ENCODE results near the gene PARN.

The PARN gene

GRCh38 chr16:14569213-14569612 lies 60.8 kb downstream of the PARN start:
- no peak for ATAC-seq
- no peak for TF ChIP-seq ISL1 (CRISPR knock-in tag; IDR thresholded peaks at IDR 0.05)
- TF ChIP-seq ESRRG (CRISPR knock-in tag; IDR thresholded peaks at IDR 0.05) = no peak
- no peak for TF ChIP-seq OSR1 (CRISPR knock-in tag; IDR thresholded peaks at IDR 0.05)
- TF ChIP-seq RARB (CRISPR knock-in tag; IDR thresholded peaks at IDR 0.05) = no peak

GRCh38 chr16:14566599-14566998 lies 63.5 kb downstream of the PARN start:
- no peak for ATAC-seq
- TF ChIP-seq TCF4 (CRISPR knock-in tag; IDR thresholded peaks at IDR 0.05; ENCODE audit: borderline replicate concordance) (no peak), BACH2 (CRISPR knock-in tag; IDR thresholded peaks at IDR 0.05; ENCODE audit: borderline replicate concordance) (no peak)

GRCh38 chr16:14565688-14566025 lies 64.4 kb downstream of the PARN start:
- TF ChIP-seq ESRRG (CRISPR knock-in tag; IDR thresholded peaks at IDR 0.05) = no peak
- TF ChIP-seq GLIS3 (CRISPR knock-in tag; IDR thresholded peaks at IDR 0.05) = no peak
- TF ChIP-seq ZFP3 (CRISPR knock-in tag; IDR thresholded peaks at IDR 0.05) = no peak
- no peak for TF ChIP-seq TCF4 (CRISPR knock-in tag; IDR thresholded peaks at IDR 0.05; ENCODE audit: borderline replicate concordance)
- no peak for TF ChIP-seq ZFP30 (CRISPR knock-in tag; IDR thresholded peaks at IDR 0.05)
- TF ChIP-seq ZNF565 (CRISPR knock-in tag; conservative IDR thresholded peaks at IDR 0.05; ENCODE audit: low read depth) = no peak
- TF ChIP-seq ZC3H10 (CRISPR knock-in tag; IDR thresholded peaks at IDR 0.05) = no peak
- no peak for TF ChIP-seq SNAI2 (CRISPR knock-in tag; IDR thresholded peaks at IDR 0.05)
- no peak for TF ChIP-seq OSR1 (CRISPR knock-in tag; IDR thresholded peaks at IDR 0.05)
- TF ChIP-seq TSHZ2 (CRISPR knock-in tag; IDR thresholded peaks at IDR 0.05) = no peak
- TF ChIP-seq ZNF70 (CRISPR knock-in tag; IDR thresholded peaks at IDR 0.05) = no peak
- ATAC-seq = no peak; the same call in 1 of the 3 replicates

- TF ChIP-seq ZC3H10 (CRISPR knock-in tag; IDR thresholded peaks at IDR 0.05) (no peak), ISL1 (CRISPR knock-in tag; IDR thresholded peaks at IDR 0.05) (no peak), ESRRG (CRISPR knock-in tag; IDR thresholded peaks at IDR 0.05) (no peak), TOX (CRISPR knock-in tag; IDR thresholded peaks at IDR 0.05; ENCODE audit: borderline replicate concordance) (no peak), ZFP3 (CRISPR knock-in tag; IDR thresholded peaks at IDR 0.05) (no peak), CREB5 (CRISPR knock-in tag; IDR thresholded peaks at IDR 0.05; ENCODE audit: low read depth) (no peak), ARNTL (CRISPR knock-in tag; IDR thresholded peaks at IDR 0.05; ENCODE audit: borderline replicate concordance, low read depth) (no peak), ZNF565 (CRISPR knock-in tag; conservative IDR thresholded peaks at IDR 0.05; ENCODE audit: low read depth) (no peak), TCF4 (CRISPR knock-in tag; IDR thresholded peaks at IDR 0.05; ENCODE audit: borderline replicate concordance) (no peak), GLIS3 (CRISPR knock-in tag; IDR thresholded peaks at IDR 0.05) (no peak)
- TF ChIP-seq, protein P1, sequence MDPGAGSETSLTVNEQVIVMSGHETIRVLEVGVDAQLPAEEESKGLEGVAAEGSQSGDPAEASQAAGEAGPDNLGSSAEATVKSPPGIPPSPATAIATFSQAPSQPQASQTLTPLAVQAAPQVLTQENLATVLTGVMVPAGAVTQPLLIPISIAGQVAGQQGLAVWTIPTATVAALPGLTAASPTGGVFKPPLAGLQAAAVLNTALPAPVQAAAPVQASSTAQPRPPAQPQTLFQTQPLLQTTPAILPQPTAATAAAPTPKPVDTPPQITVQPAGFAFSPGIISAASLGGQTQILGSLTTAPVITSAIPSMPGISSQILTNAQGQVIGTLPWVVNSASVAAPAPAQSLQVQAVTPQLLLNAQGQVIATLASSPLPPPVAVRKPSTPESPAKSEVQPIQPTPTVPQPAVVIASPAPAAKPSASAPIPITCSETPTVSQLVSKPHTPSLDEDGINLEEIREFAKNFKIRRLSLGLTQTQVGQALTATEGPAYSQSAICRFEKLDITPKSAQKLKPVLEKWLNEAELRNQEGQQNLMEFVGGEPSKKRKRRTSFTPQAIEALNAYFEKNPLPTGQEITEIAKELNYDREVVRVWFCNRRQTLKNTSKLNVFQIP (CRISPR knock-in tag; IDR thresholded peaks at IDR 0.05; ENCODE audit: borderline replicate concordance, low read depth) = no peak
- ATAC-seq = peak; percentile 39
These were observed 65.0 kb downstream of the PARN start for GRCh38 chr16:14564861-14565687.

- TF ChIP-seq ESRRG (CRISPR knock-in tag; IDR thresholded peaks at IDR 0.05) (no peak), CSRNP3 (CRISPR knock-in tag; IDR thresholded peaks at IDR 0.05) (no peak), RARB (CRISPR knock-in tag; IDR thresholded peaks at IDR 0.05) (no peak), CREB5 (CRISPR knock-in tag; IDR thresholded peaks at IDR 0.05; ENCODE audit: low read depth) (no peak), SNAI2 (CRISPR knock-in tag; IDR thresholded peaks at IDR 0.05) (no peak), ZNF565 (CRISPR knock-in tag; conservative IDR thresholded peaks at IDR 0.05; ENCODE audit: low read depth) (no peak), PPARA (CRISPR knock-in tag; IDR thresholded peaks at IDR 0.05; ENCODE audit: borderline replicate concordance) (no peak), TCF4 (CRISPR knock-in tag; IDR thresholded peaks at IDR 0.05; ENCODE audit: borderline replicate concordance) (no peak), ZFP3 (CRISPR knock-in tag; IDR thresholded peaks at IDR 0.05) (no peak), TOX (CRISPR knock-in tag; IDR thresholded peaks at IDR 0.05; ENCODE audit: borderline replicate concordance) (no peak)
- TF ChIP-seq, protein P1 (CRISPR knock-in tag; IDR thresholded peaks at IDR 0.05; ENCODE audit: borderline replicate concordance, low read depth) = no peak
- ATAC-seq = no peak
These were observed 65.7 kb downstream of the PARN start for GRCh38 chr16:14564323-14564722.

Measured in SK-N-SH treated with all-trans-retinoic acid at 6 μM for 48 hours (cell line).